HL-60 (cell line): ENCODE results near the gene ATAD3C.
"Not testable (repeated sequence)": the region's sequence is repeated elsewhere in the genome, so short reads cannot be mapped to it uniquely, and the experiment has no call there.

Source experiments
- CTCF ChIP-seq: IDR thresholded peaks from one replicate; pipeline ENCODE4 v1.5.1; 2011; ENCODE audit warnings: low read length, control low read depth, inconsistent platforms; ENCODE audit not compliant: insufficient read depth
- POLR2AphosphoS5 ChIP-seq: IDR thresholded peaks from 2 replicates; pipeline ENCODE4 v1.6.1; 2012; ENCODE audit warnings: low read depth

GRCh38 chr1:1402901-1403392 lies 46.5 kb upstream of the ATAD3C start:
- not testable (repeated sequence) for TF ChIP-seq CTCF, POLR2AphosphoS5
